Fibroblast of the aortic adventitia (primary cell): ENCODE measurements around the gene DMRTC1. TPM values are rescaled to one million over a fixed set of nuclear protein-coding genes. Genes with fewer than 3 reads are reported as not detected.

Source experiments
- total RNA-seq: library from RNA; depleted of rRNA; stranded (reverse); fragments of >200 nt; gene quantifications from 2 replicates; pipeline ENCODE4 v1.2.3, GENCODE V29; 2012; ENCODE audit warnings: low replicate concordance

The DMRTC1 gene
- total RNA-seq, 1 donor = not detected

Other genes starting within 250 kb of the DMRTC1 start
- gene PHKA1, start 229.5 kb downstream of the DMRTC1 start, total RNA-seq = 3.5 and 4.7 TPM in 2 replicates
- gene DMRTC1B, start 166.9 kb downstream of the DMRTC1 start, total RNA-seq = not detected in 2 replicates
- gene FAM236B, start 161.2 kb downstream of the DMRTC1 start, total RNA-seq = not detected in 2 replicates
- not detected in 2 replicates for gene FAM236D, start 135.6 kb downstream of the DMRTC1 start, total RNA-seq
- not detected in 2 replicates for gene FAM236C, start 31.2 kb downstream of the DMRTC1 start, total RNA-seq
- gene FAM236A, start 5.6 kb downstream of the DMRTC1 start, total RNA-seq = not detected in 2 replicates
- not detected in 2 replicates for gene PABPC1L2B, start 59.1 kb upstream of the DMRTC1 start, total RNA-seq
- not detected in 2 replicates for gene PABPC1L2A, start 135.7 kb upstream of the DMRTC1 start, total RNA-seq